GM10248 (cell line): Measurements from ENCODE around the gene PRXL2B.

Experiments used
- CTCF ChIA-PET: fragments of 300-600 bp; sonication (Branson Sonifier 250); formaldehyde crosslinking; extraction: SDS; loops from one replicate; lab custom pipeline; 2021; ENCODE audit warnings: antibody characterized with exemption; lab: Yijun Ruan, JAX
- POLR2A ChIA-PET: fragments of 350-650 bp; sonication (Branson Sonifier 250); formaldehyde crosslinking; extraction: SDS; loops from one replicate; lab custom pipeline; 2020; ENCODE audit warnings: antibody characterized with exemption; lab: Yijun Ruan, JAX
- DNase-seq: peaks from one replicate; pipeline ENCODE4 v3.0.0; 2012; ENCODE audit errors: extremely low spot score
- CTCF ChIP-seq: IDR thresholded peaks from 2 replicates; pipeline ENCODE4 v1.5.1; 2012; ENCODE audit warnings: mild to moderate bottlenecking, low read depth; ENCODE audit errors: extremely low read depth, missing control alignments, control extremely low read depth

PRXL2B gene

GRCh38 chr1:2585318-2586092 is 1.1 kb upstream of the PRXL2B start:
- peak; percentile 72 for DNase-seq
- ChIA-PET POLR2A (interaction anchor here (0.9 to 2.7 kb wide), 4 partner anchors 25 to 381 kb away, joined by 3 to 12 read pairs (median 8); partner anchors contain the start of gene TNFRSF14), CTCF (interaction anchor here (0.9 to 5.3 kb wide), 8 partner anchors 11 to 54 kb away, joined by 3 to 40 read pairs (median 4); partner anchors contain the start of gene TNFRSF14)
- no peak for TF ChIP-seq CTCF

- no peak for DNase-seq
- POLR2A ChIA-PET: interaction anchor here (1.2 kb wide), 1 partner anchor 61 kb away, joined by 3 read pairs; the partner anchor contains the start of gene PANK4
- TF ChIP-seq CTCF: no peak
- CTCF ChIA-PET: interaction anchor here (0.9 to 1.3 kb wide), 3 partner anchors 9 to 57 kb away, joined by 3 read pairs; no protein-coding TSS in a partner anchor
Observed at GRCh38 chr1:2587071-2587859, 688 bp downstream of the PRXL2B start.

GRCh38 chr1:2587860-2588571 is 1.4 kb downstream of the PRXL2B start:
- POLR2A ChIA-PET: interaction anchor here (1.2 kb wide), 1 partner anchor 62 kb away, joined by 3 read pairs; the partner anchor contains the start of gene PANK4
- CTCF ChIA-PET: interaction anchor here (0.9 to 1.3 kb wide), 2 partner anchors 10 to 40 kb away, joined by 3 read pairs; no protein-coding TSS in a partner anchor
- no peak for TF ChIP-seq CTCF
- no peak for DNase-seq

- POLR2A ChIA-PET: no interaction called here
Observed at GRCh38 chr1:2588661-2589430, 2.3 kb downstream of the PRXL2B start.

More at GRCh38 chr1:2588661-2589430, 2.3 kb downstream of the PRXL2B start:
- CTCF ChIA-PET: no interaction called here
- no peak for DNase-seq
- TF ChIP-seq CTCF: no peak
